Omental fat pad (tissue), 4 donors: ENCODE results near the gene E2F2. TPM values are rescaled to one million over a fixed set of nuclear protein-coding genes. Genes with fewer than 3 reads are reported as not detected.
"Not testable (repeated sequence)": the region's sequence is repeated elsewhere in the genome, so short reads cannot be mapped to it uniquely, and the experiment has no call there.

ENCODE experiments used
- ATAC-seq: fragments of 150-250 bp; one replicate; pipeline ENCODE4 v1.9.1; 2016; ENCODE audit warnings: mild to moderate bottlenecking, moderate library complexity; ENCODE audit not compliant: low FRiP score
- DNase-seq: peaks from one replicate; pipeline ENCODE4 v3.0.0-alpha.2; 2019; ENCODE audit warnings: low spot score
- CTCF ChIP-seq, 3 donors: fragments of 450-650 bp; IDR thresholded peaks; one replicate each; pipeline ENCODE4 v1.5.1; 2016 to 2017; ENCODE audit warnings: antibody characterized with exemption in 3 of 3, mild to moderate bottlenecking in 3 of 3, moderate library complexity in 2 of 3
- total RNA-seq, 4 donors: library from RNA; depleted of rRNA; stranded (reverse); fragments of >200 nt; gene quantifications; one replicate each; pipeline ENCODE4 v1.1.0, GENCODE V29; 2016

The E2F2 gene
- total RNA-seq, 4 donors from 2014 or later = 0.31 to 1.5 (median 0.46) TPM

DNA sequence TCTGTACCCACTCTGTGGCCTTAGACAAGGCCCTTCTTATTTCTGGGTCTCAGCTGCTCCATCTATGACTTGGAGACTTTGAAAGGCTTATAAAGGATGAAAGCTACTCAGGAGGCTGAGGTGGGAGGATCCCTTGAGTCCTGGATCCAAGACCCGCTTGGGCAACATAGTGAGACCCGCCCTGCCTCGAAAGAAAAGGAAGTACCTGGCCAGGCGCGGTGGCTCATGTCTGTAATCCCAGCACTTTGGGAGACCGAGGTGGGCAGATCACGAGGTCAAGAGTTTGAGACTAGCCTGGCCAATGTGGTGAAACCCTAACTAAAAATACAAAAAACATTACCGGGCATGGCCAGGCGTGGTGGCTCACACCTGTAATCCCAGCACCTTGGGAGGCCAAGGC, 14.8 kb upstream of the E2F2 start:
- ATAC-seq (no peak), DNase-seq (no peak)
- no peak for TF ChIP-seq CTCF (IDR thresholded peaks at IDR 0.05)

DNA sequence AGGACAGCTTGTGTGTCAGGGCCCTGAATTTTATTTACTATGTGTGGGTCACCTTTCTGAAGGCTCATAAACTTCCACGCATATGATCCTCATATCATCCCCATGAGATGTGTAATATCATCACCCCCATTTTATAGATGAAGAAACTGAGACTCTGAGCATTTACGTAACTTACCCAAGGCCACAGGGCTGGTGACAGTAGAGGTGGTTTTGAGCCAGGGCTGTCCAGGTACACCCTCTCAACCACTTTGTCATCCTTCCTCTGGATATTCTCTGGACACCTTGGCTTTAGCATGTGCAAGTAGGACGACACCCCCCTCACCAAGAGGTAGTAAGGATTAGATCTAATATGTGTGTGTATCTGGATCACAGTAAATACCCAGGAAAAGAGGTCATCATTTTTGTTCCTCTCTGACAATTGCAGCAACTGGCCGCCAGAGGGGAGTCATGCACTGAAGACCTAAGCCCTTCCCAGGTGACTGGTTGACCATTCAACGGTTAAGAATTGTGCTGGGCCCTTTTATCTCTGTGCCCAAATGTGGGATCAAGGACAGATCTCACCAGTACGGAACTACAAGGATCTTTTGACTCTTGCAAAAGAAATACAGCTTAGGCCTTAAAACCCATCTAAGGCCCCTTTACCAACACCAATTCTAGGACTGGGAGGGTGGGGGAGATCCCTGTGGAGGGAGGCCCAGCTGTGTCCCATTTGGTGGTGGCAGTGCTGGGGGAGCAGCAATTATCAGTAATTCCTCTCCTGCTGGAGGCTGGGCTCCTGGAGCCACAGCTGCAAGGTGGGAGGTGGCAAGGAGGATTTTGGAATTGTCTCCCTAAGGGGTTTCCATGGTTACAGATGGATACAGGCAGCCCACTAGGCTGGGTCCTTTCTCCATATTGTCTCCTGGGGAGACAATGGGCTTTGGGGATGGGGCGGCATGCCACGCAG, 13.7 kb upstream of the E2F2 start:
- ATAC-seq (peak; percentile 50), DNase-seq (peak; percentile 60)
- TF ChIP-seq CTCF (IDR thresholded peaks at IDR 0.05) = peak in 2 of 3 donors; percentile 67 to 92

GRCh38 chr1:23543707-23544443, 12.8 kb upstream of the E2F2 start:
- TF ChIP-seq CTCF (IDR thresholded peaks at IDR 0.05) = no peak
- DNase-seq = no peak
- no peak for ATAC-seq

GRCh38 chr1:23542940-23543339, 11.9 kb upstream of the E2F2 start:
- DNase-seq, ATAC-seq: not testable (repeated sequence)

DNA sequence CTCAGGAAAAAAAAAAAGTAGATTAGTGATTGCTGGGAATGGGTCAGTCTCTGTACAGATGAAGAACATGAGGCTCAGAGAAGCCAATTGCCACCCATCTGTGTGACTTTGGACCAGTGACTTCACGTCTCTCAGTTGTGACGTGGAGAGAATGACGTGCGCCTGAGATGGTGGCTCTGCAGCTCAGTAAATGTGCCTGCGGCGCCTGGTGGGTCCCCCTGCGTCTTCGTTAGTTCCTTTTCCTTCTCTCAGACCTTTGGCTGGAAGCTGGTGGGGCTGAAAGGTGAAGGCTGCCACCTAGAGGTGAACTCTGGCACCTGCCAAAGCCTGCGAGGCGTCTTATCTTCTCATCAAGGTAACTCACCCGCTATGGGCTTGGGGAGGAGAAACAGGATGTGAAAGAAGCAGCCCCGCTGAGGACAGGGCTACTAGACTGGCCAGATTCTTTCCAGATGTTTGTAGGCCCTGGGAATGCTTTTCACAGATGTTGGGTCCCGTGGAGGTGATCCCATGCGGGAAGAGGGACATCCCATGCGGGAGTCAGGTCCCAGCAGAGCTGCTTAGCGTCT, 8.7 kb upstream of the E2F2 start:
- peak; percentile 75 for ATAC-seq
- peak; percentile 73 for DNase-seq
- peak in 2 of 3 donors; percentile 39 to 62 for TF ChIP-seq CTCF (IDR thresholded peaks at IDR 0.05)

DNA sequence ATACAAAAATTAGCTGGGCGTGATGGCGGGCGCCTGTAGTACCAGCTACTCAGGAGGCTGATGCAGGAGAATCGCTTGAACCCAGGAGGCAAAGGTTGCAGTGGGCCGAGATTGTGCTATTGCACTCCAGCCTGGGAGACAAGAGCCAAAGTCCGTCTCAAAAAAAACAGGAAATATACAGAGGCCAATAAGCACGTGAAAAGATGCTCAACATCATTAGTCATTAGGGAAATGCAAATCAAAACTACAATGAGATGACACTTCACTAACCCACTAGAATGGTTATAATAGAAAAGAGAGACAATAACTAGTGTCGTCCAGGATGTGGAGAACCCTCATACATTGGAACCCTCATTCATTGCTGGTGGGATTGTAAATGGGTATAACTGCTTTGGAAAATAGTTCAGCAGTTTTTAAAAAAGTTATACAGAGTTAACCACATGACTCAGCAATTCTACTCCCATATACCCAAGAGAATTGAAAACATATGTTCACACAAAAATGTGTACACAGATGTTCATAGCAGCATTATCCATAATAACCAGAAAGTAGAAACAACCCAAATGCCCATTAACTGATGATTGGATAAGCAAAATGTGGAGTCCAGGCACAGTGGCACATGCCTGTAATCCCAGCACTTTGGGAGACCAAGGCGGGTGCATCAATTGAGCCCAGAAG, 6.4 kb upstream of the E2F2 start:
- DNase-seq (no peak), ATAC-seq (no peak)
- no peak for TF ChIP-seq CTCF (IDR thresholded peaks at IDR 0.05)
